ENCODE results near the gene EREG. TPM values are rescaled to one million over a fixed set of nuclear protein-coding genes. Genes with fewer than 3 reads are reported as not detected.
"Not testable (repeated sequence)": the region's sequence is repeated elsewhere in the genome, so short reads cannot be mapped to it uniquely, and the experiment has no call there.

EREG gene
- total RNA-seq, 3 donors from 2014 or later = 1.5 to 8.8 (median 2.3) TPM

- DNase-seq (peak in 1 of 3 donors; percentile 35), ATAC-seq (peak; percentile 80)
- intact Hi-C loops (cut with DNase I, micrococcal nuclease) = no loop called here
- H3K9me3 ChIP-seq = no peaks in the 10 kb centered on the region
- no peaks in the 10 kb centered on the region for H3K36me3 ChIP-seq (ENCODE audit: low read depth)
- H3K4me1 ChIP-seq (ENCODE audit: low read depth) = peaks cover 14% of the 10 kb centered on the region
- H3K4me3 ChIP-seq = no peak overlapping the region
- TF ChIP-seq CTCF (IDR thresholded peaks at IDR 0.05) = no peak
These were observed 30.7 kb downstream of the EREG start for GRCh38 chr4:74395633-74396032.

GRCh38 chr4:74397748-74398426 lies 32.9 kb downstream of the EREG start:
- H3K9me3 ChIP-seq = no peaks in the 10 kb centered on the region
- intact Hi-C loops (cut with DNase I, micrococcal nuclease) = no loop called here
- no peaks in the 10 kb centered on the region for H3K36me3 ChIP-seq (ENCODE audit: low read depth)
- peak; percentile 24 for ATAC-seq
- peaks cover 14% of the 10 kb centered on the region for H3K4me1 ChIP-seq (ENCODE audit: low read depth)
- H3K4me3 ChIP-seq = no peak overlapping the region
- no peak for DNase-seq
- no peak for TF ChIP-seq CTCF (IDR thresholded peaks at IDR 0.05)

- intact Hi-C loops (cut with DNase I, micrococcal nuclease); H3K9me3 ChIP-seq; H3K36me3 ChIP-seq (ENCODE audit: low read depth); H3K4me3 ChIP-seq; ATAC-seq: not testable (repeated sequence)
- peaks cover 14% of the 10 kb centered on the region for H3K4me1 ChIP-seq (ENCODE audit: low read depth)
- DNase-seq = peak; percentile 7 to 58 (median 37)
These were observed 34.1 kb downstream of the EREG start for GRCh38 chr4:74398894-74399589.

GRCh38 chr4:74400395-74400794 lies 35.5 kb downstream of the EREG start:
- no peaks in the 10 kb centered on the region for H3K36me3 ChIP-seq (ENCODE audit: low read depth)
- ATAC-seq (no peak), DNase-seq (no peak)
- peaks cover 4% of the 10 kb centered on the region for H3K4me1 ChIP-seq (ENCODE audit: low read depth)
- H3K4me3 ChIP-seq = no peak overlapping the region
- TF ChIP-seq CTCF (IDR thresholded peaks at IDR 0.05) = no peak
- intact Hi-C loops (cut with DNase I, micrococcal nuclease) = no loop called here
- no peaks in the 10 kb centered on the region for H3K9me3 ChIP-seq

GRCh38 chr4:74402692-74403456 lies 37.9 kb downstream of the EREG start:
- TF ChIP-seq CTCF (IDR thresholded peaks at IDR 0.05) = no peak
- Histone ChIP-seq H3K36me3 (ENCODE audit: low read depth) (no peaks in the 10 kb centered on the region), H3K4me3 (no peak overlapping the region), H3K9me3 (no peaks in the 10 kb centered on the region), H3K4me1 (ENCODE audit: low read depth) (no peaks in the 10 kb centered on the region)
- ATAC-seq = peak; percentile 23
- DNase-seq = no peak
- intact Hi-C loops (cut with DNase I, micrococcal nuclease) = no loop called here

- intact Hi-C loops (cut with DNase I, micrococcal nuclease) = no loop called here
- no peak for TF ChIP-seq CTCF (IDR thresholded peaks at IDR 0.05)
- Histone ChIP-seq H3K9me3 (no peaks in the 10 kb centered on the region), H3K36me3 (ENCODE audit: low read depth) (no peaks in the 10 kb centered on the region), H3K4me3 (no peak overlapping the region), H3K4me1 (ENCODE audit: low read depth) (no peaks in the 10 kb centered on the region)
- DNase-seq = no peak
- ATAC-seq = no peak
These were observed 42.9 kb downstream of the EREG start for GRCh38 chr4:74407891-74408290.

Measured in mucosa of descending colon (tissue), 3 donors.